ENCODE results near the gene ADAMTSL3.

The ADAMTSL3 gene

GRCh38 chr15:83846847-83847246, 192.9 kb downstream of the ADAMTSL3 start:
- TF ChIP-seq CTCF (IDR thresholded peaks at IDR 0.05; ENCODE audit: borderline replicate concordance, control extremely low read depth, extremely low read depth, insufficient read depth, missing control alignments), result no peak
- DNase-seq (ENCODE audit: low spot score), result no peak
- in situ Hi-C loops (cut with MboI; ENCODE audit: low sequenced_read_pairs, unreplicated experiment), result no loop called here

- DNase-seq (ENCODE audit: low spot score), result no peak
- in situ Hi-C loops (cut with MboI; ENCODE audit: low sequenced_read_pairs, unreplicated experiment), result no loop called here
Observed at GRCh38 chr15:83848315-83849050, 194.6 kb downstream of the ADAMTSL3 start.

GRCh38 chr15:83850015-83850414, 196.1 kb downstream of the ADAMTSL3 start:
- no peak for DNase-seq (ENCODE audit: low spot score)
- no peak for TF ChIP-seq CTCF (IDR thresholded peaks at IDR 0.05; ENCODE audit: borderline replicate concordance, control extremely low read depth, extremely low read depth, insufficient read depth, missing control alignments)
- in situ Hi-C loops (cut with MboI; ENCODE audit: low sequenced_read_pairs, unreplicated experiment), result no loop called here

More at GRCh38 chr15:83848315-83849050, 194.6 kb downstream of the ADAMTSL3 start:
- TF ChIP-seq CTCF (IDR thresholded peaks at IDR 0.05; ENCODE audit: borderline replicate concordance, control extremely low read depth, extremely low read depth, insufficient read depth, missing control alignments), result no peak

- TF ChIP-seq CTCF (IDR thresholded peaks at IDR 0.05; ENCODE audit: borderline replicate concordance, control extremely low read depth, extremely low read depth, insufficient read depth, missing control alignments), result no peak
- in situ Hi-C loops (cut with MboI; ENCODE audit: low sequenced_read_pairs, unreplicated experiment), result no loop called here
- no peak for DNase-seq (ENCODE audit: low spot score)
Observed at GRCh38 chr15:83850501-83851245, 196.8 kb downstream of the ADAMTSL3 start.

- in situ Hi-C loops (cut with MboI; ENCODE audit: low sequenced_read_pairs, unreplicated experiment), result no loop called here
- DNase-seq (ENCODE audit: low spot score), result no peak
- TF ChIP-seq CTCF (IDR thresholded peaks at IDR 0.05; ENCODE audit: borderline replicate concordance, control extremely low read depth, extremely low read depth, insufficient read depth, missing control alignments), result no peak
Observed at GRCh38 chr15:83853232-83853631, 199.3 kb downstream of the ADAMTSL3 start.

- TF ChIP-seq CTCF (IDR thresholded peaks at IDR 0.05; ENCODE audit: borderline replicate concordance, control extremely low read depth, extremely low read depth, insufficient read depth, missing control alignments), result no peak
- no peak for DNase-seq (ENCODE audit: low spot score)
- in situ Hi-C loops (cut with MboI; ENCODE audit: low sequenced_read_pairs, unreplicated experiment), result no loop called here
Observed at GRCh38 chr15:83854321-83854720, 200.4 kb downstream of the ADAMTSL3 start.

Measured in GM13976 (cell line).